ENCODE data around the gene STK25.

Gene STK25

DNA sequence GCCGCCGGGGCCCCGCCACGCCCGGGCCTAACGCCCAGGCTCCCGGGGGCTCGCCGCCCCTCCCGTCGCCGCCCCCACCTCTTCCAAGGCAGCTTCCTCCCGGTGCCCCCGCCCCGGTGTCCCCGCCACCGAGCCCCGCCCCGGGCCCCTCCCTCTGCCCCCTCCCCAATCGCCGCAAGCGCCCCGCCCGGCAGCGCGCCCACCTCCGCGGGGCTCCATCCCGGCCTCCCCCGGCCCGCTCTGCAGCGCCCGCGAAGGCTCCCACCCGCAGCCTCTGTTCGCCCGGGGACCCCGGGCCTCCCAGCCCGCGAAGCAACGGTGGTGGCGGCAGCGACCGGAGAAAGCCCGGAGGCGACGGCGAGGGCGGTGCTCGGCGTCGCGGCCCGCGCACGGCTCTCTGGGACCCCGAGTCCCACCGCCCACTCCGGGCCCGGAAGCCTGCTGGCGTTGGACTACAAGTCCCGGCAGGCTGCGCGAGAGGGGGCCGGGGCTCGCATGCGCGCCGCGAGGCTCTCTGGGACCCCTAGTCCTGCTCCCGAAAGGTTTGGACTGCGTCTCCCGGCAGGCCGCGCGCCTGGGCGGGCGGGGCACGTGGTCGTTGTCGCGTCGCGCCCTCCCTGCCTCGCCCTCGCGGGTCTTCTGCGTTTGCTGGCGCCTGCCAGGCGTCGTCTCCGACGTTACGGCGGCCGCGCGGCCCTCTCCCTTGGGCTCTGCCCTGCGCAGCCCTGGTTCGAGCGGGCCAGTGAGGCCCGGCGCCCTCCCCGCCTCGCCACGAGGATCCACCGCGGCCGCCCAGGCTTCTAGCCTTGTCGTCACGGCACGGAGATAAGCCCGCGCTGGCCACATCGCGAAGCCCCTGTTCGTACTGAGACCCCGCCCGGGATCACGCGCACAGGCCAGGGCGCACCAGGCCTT lies at the start of gene STK25:
Gene STK25 (minus strand): TSS at position 345 of the 915 bp plus-strand sequence. CDS start 549 bp downstream, outside the sequence.
- TF ChIP-seq, protein P1, sequence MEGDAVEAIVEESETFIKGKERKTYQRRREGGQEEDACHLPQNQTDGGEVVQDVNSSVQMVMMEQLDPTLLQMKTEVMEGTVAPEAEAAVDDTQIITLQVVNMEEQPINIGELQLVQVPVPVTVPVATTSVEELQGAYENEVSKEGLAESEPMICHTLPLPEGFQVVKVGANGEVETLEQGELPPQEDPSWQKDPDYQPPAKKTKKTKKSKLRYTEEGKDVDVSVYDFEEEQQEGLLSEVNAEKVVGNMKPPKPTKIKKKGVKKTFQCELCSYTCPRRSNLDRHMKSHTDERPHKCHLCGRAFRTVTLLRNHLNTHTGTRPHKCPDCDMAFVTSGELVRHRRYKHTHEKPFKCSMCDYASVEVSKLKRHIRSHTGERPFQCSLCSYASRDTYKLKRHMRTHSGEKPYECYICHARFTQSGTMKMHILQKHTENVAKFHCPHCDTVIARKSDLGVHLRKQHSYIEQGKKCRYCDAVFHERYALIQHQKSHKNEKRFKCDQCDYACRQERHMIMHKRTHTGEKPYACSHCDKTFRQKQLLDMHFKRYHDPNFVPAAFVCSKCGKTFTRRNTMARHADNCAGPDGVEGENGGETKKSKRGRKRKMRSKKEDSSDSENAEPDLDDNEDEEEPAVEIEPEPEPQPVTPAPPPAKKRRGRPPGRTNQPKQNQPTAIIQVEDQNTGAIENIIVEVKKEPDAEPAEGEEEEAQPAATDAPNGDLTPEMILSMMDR (IDR thresholded peaks at IDR 0.05; ENCODE audit: insufficient read depth, missing control alignments) = no peak
- FAIRE-seq (no peak), DNase-seq (ENCODE audit: insufficient read length, low spot score) (peak; percentile 98)

DNA sequence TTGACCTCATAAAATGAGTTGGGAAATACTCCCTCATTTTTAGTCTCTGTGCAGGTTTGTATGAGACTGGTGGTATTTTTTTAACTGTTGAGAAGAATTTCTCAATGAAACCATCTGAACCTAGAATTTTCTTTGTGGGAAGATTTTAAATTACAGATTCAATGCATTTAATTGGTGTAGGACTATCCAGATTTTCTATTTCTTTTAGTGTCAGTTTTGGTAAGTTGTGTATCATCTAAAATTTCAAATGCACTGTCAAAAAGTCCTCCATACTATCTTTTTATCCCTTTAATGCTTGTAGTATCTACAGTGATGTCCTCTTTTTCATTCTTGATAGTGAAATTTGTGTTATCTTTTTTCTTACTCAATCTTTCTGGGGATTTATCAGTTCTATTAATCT lies 48.4 kb upstream of the STK25 start:
- TF ChIP-seq, protein P1 (IDR thresholded peaks at IDR 0.05; ENCODE audit: insufficient read depth, missing control alignments) = no peak
- FAIRE-seq (no peak), DNase-seq (ENCODE audit: insufficient read length, low spot score) (no peak)

DNA sequence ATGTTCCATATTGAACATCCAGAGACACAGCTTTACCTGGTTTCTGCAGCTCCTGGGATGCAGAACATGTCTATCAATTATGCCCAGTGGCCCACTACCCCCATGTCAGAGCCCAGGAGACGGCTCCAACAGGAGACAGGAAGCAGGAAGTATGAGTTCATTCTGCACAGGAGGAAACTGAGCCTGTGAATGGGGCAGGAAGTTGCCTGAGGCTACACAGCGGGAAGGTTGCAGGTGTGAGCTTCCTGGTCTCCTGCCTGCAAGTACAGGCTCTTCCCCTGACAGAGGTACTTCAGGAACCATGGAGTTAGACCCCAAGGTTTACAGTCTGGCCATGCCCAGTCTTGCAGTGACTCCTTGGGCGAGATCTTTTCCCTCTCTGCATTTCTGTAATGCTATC lies 47.3 kb upstream of the STK25 start:
- TF ChIP-seq, protein P1 (IDR thresholded peaks at IDR 0.05; ENCODE audit: insufficient read depth, missing control alignments) = no peak
- no peak for FAIRE-seq
- DNase-seq (ENCODE audit: insufficient read length, low spot score) = no peak

DNA sequence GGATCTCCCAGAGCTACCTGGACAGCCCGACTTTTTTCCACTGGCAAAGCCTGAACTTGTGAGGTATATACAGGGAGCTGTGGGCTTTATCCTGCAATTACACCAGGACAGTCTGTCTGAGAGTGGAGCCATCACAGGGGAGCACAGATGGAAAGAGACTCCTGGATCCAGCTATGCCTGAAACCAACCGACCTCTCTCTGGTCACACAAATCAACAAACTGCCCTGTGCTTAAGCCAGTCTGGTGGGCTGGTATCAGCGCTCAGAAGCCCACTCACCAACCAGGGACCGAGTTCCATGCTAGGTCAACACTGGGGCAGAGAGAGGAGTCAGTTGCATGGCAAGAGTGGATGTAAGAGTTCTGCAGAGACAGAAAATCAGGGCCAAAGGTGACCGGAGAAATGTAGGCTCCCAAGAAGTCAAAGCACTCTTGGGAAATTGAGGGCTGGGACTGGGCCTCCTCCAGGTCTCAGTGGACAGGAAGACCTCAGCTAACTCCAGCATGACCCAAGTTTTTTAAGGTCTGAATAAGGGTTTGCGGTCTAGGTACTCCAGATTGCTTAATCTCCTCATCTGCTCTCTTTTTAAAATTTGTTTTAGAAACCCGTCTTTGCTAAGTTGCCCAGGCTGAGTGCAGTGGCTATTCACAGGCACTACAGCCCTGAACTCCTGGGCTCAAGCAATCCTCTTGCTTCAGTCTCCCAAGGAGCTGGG lies 46.4 kb upstream of the STK25 start:
- no peak for FAIRE-seq
- no peak for DNase-seq (ENCODE audit: insufficient read length, low spot score)
- TF ChIP-seq, protein P1 (IDR thresholded peaks at IDR 0.05; ENCODE audit: insufficient read depth, missing control alignments) = no peak

DNA sequence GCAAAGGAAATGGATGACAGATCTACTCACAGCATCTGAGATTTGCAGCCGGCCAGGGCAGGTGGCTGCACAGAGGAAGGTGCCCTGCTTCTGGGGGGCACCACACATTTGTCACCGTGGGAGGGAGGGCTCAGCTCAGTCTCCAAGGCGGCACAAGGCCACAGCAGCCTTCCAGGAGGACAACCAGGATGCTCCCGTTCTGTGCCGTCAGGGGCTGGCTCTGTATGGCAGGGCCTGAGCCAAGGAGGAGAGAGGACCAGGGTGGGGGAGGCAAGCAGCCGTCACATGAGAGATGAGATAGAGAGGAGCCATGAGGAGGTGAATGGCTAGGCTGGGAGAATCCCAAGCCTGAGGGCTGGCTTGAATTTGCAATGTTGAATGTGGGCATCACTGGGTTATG lies 45.6 kb upstream of the STK25 start:
- TF ChIP-seq, protein P1 (IDR thresholded peaks at IDR 0.05; ENCODE audit: insufficient read depth, missing control alignments) = no peak
- DNase-seq (ENCODE audit: insufficient read length, low spot score) (no peak), FAIRE-seq (no peak)

DNA sequence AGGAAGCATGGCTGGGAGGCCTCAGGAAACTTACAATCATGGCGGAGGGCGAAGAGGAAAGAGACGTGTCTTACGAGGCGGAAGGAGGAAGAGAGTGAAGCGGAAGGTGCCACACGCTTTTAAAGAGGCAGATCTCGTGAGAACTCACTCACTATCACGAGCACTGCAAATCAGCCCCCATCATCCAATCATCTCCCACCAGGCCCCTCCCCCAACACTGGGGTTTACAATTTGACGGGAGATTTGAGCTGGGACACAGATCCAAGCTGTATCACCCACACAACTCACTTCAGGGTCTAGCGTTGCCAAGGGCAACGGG lies 45.1 kb upstream of the STK25 start:
- DNase-seq (ENCODE audit: insufficient read length, low spot score) (no peak), FAIRE-seq (no peak)
- TF ChIP-seq, protein P1 (IDR thresholded peaks at IDR 0.05; ENCODE audit: insufficient read depth, missing control alignments) = no peak

Measured in D721Med (cell line).